ENCODE data around the gene SVBP.
"Not testable (repeated sequence)": the region's sequence is repeated elsewhere in the genome, so short reads cannot be mapped to it uniquely, and the experiment has no call there.

The SVBP gene, protein sequence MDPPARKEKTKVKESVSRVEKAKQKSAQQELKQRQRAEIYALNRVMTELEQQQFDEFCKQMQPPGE

GRCh38 chr1:42816585-42817439 is at the start of gene SVBP, which contains the start of gene ERMAP:
Gene SVBP (minus strand): TSS chr1:42817397. CDS start chr1:42816544, 853 bp downstream.
Gene ERMAP (plus strand): TSS chr1:42817122. CDS start chr1:42830449, 13,327 bp downstream.
- DNase-seq: peak; percentile 97

DNA sequence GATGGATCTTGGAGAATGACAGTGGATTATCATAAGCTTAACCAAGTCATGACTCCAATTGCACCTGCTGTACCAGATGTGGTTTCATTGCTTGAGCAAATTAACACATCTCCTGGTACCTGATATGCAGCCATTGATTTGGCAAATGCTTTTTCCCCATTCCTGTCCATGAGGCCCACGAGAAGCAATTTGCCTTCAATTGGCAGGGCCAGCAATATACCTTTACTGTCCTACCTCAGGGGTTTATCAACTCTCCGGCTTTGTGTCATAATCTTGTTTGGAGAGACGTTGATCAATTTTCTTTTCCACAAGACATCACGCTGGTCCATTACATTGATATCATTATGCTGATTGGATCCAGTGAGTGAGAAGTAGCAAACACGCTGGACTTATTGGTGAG is 49.4 kb upstream of the SVBP start:
- DNase-seq: no peak

DNA sequence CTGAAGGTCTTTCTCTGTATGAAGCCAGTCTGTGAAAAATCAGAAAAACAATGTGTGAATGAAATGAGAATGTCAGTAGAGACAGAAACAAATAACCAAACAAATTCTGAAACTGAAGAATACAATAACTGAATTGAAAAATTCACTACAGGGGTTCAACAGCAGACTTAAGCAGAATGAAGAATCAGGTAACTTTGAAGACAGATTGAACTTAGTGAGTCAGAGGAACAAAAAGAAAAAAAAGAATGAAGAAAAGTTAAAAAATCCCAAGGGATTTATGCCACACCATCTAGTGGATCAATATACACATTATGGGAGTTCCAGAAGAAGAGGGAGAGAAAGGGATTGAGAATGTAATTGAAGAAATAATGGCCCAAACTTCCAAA is 43.8 kb upstream of the SVBP start:
- no peak for DNase-seq

DNA sequence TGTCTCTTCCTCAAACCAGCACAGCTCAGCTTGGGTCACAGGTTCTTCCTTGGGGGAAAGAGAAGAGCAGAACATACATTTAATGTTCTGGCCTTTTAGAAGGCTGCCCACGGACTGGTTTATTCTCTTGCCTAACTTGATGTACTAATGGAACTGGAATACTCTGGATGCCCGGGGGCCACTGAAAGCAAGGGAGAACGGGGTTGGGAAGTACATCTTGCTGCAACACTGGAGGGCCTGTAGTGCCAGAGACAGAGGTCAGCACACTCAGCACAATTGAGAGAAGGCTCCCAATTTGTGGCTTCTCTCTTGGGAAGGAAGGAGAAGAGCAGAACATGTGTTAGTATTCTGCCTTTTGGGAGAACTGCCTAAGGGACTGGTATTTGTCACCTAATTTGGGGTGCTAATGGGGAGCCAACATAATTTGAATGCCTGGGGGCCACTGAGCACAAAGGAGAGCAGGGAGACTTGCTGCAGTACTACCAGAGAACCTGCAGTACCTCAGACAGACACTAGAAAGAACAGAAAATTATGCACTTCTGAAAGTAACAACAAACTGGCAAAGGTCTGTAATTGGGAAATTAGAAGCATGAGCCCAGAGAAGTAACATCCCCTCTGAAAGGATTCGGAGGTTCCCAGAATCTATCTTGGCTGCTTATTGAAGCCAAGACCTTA is 43.3 kb upstream of the SVBP start:
- DNase-seq: no peak

GRCh38 chr1:42859366-42859765 is 42.2 kb upstream of the SVBP start:
- not testable (repeated sequence) for DNase-seq

GRCh38 chr1:42856554-42856953 is 39.4 kb upstream of the SVBP start:
- not testable (repeated sequence) for DNase-seq

DNA sequence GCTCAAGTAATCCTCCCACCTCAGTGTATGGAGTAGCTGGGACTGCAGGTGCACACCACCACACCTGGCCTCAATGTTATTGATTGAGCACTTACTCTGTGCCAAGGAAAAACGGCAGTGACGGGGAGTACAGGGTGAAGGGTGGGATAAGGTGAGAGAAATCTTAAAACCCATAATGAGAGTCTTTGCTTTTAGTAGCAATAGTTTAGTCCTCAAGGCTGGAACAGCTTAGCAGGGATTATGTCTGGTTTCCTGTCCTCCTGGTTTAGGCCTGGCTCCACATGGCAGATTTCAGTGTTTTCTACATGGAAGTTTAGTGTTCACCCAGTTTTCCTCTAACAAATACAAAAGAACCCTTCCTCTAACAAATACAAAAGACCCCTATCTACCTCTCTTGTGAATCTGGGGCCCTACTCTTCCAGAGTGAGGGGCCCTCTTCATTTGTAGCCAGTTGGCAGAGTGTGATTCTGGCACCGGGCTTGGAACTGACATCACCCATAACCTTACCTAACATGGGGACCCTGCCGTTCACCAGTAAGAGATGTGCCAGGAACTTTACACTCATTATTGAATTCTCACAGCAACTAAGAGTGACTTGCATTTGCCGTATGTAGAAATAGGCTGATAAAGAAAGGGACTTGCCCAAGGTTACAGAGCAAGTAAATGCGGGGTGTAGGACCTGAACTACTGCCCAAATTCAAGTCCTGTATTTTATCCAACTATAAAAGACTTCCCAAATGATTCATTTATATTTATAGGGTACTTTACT is 36.1 kb upstream of the SVBP start:
- DNase-seq: no peak

GRCh38 chr1:42852608-42852980 is 35.4 kb upstream of the SVBP start:
- no peak for DNase-seq

- no peak for DNase-seq
These were observed 34.9 kb upstream of the SVBP start for GRCh38 chr1:42851960-42852607.

DNA sequence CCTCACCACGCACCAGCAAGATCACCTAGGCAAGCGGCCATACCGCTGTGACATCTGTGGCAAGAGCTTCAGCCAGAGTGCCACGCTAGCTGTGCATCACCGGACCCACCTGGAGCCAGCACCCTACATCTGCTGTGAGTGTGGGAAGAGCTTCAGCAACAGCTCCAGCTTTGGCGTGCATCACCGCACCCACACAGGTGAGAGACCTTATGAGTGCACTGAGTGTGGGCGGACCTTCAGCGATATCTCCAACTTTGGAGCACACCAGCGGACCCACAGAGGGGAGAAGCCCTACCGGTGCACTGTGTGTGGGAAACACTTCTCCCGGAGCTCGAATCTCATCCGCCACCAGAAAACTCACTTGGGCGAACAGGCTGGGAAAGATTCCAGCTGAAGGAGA is 34.2 kb upstream of the SVBP start:
- DNase-seq: no peak

GRCh38 chr1:42849944-42850343 is 32.7 kb upstream of the SVBP start:
- DNase-seq: no peak

GRCh38 chr1:42848823-42849537 is 31.8 kb upstream of the SVBP start:
- no peak for DNase-seq

DNA sequence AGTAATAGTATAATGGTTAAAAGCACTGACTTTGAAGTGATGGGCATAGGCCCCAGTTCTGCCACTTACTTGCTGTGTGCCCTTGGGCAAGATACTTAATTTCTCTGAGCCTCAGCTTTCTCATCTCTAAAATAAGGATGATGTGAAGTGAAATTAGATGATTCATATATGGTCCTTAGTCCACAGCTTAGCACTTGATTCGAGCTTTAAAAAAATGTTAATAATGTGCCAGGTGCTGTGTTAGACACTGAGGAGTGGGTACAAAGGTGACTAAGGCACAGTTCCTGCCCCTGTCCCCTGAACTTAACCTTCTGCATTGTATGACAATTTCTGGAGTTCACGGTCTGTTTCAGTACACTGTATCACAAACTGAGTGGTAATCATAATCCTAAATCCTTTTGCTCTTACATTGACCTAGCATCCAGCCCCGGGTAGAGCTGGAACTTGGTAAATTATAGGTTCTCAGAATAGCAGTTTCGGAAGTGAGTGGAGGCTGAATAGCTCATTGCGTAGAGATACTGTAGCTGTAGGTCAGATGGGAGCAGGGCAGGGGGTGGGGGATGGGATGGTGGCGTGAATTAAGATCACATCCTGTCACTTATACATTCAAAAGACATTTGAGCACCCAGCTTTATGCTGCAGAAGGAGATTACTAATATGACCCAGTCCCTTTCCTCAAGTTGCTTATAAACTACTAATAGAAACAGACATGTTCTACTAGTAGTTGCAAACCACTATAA is 30.7 kb upstream of the SVBP start:
- no peak for DNase-seq

- DNase-seq: no peak
These were observed 30.0 kb upstream of the SVBP start for GRCh38 chr1:42847111-42847595.

DNA sequence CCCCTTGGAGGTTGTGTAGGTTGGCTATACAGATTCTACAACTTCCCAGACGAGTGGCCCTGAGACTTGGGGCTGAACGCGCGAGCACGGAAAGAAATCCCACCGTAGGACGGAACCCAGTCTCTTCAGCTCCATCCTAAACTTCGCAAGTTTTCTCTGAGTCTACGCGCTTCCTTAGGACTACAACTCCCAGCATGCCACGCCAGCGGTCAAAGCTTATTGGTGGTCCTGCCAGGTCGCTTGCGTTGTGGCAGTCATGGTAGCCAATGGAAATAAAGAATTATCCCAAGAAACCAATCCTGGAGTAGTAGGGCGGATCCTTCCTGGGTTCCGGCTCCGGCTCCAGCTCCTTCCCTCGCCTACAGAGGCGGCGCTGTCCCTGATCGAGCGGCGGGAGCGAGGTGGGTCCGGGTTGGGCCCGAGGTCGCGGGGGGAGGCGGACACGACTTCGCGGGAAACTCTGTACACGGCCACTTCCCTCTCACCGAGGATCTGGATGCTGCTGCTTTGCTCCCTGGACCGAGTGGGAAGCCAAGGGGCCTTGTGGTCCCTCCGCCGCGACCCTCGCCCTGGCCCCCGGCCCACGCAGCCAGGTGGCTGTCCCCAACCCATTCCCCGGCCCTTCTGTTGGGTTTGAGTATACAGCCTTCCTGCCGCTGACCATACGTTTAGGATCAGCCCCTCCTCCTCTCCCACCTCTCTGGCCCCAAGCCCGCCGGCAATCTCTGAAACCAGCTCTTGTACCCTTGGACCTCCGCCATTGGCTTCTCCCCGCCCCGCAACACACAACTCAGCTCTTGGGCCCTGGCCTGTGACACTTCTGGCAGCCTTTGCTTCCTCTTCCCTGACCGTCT is 29.3 kb upstream of the SVBP start, which contains the start of gene ZNF691:
Gene ZNF691, plus strand, starts transcription at position 357 of the 854 bp plus-strand sequence. CDS start 3,046 bp downstream, outside the sequence.
- peak; percentile 99 for DNase-seq

DNA sequence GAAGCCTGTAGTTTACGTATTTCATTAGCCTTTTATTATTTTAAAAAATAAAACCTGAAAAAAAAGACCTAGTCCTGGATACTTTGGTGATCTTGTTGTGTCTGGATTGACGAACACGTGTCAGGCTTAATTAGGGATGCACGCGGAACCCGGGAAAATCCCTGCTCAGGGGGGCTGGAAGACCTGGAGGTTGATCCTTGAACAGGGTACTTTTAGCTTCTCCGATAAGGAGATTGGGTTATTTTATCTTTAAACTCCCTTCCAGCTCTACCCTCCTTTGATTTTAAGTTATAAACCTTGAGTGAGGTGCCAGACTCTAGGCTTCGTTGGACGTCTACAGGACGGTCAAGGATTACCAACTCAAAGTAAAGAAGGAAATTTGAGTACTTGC is 28.7 kb upstream of the SVBP start:
- DNase-seq: no peak

DNA sequence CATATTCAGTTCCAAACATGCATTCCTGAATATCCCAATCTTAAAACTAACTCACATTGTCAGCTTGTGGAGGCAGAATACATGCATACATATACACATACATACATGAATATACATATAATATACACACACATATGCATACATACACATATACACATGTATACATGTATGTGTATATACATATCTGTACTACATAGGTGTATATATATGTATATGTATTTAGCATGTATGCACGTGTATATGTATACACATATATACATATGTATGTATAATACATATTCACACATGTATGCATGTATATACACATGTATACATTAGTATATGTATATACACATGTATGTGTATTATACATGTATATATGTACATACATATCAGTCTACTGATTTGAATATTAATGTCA is 28.0 kb upstream of the SVBP start:
- DNase-seq: no peak

GRCh38 chr1:42844592-42845140 is 27.5 kb upstream of the SVBP start:
- no peak for DNase-seq

- DNase-seq: no peak
These were observed 24.4 kb upstream of the SVBP start for GRCh38 chr1:42841440-42842147.

Data from NCI-H774 (cell line).